Naive thymus-derived CD4-positive, alpha-beta T cell (primary cell): ENCODE measurements around the gene KCNQ5. TPM values are rescaled to one million over a fixed set of nuclear protein-coding genes. Genes with fewer than 3 reads are reported as not detected.

ENCODE experiments used
- ATAC-seq: fragments of 150-1000 bp; cut with Tn5 transposase; 2 replicates; pipeline ENCODE4 v1.10.0; 2021; ENCODE audit warnings: mild to moderate bottlenecking, moderate library complexity
- CTCF ChIA-PET: fragments of 350-600 bp; sonication (Branson Sonifier 250); formaldehyde crosslinking; loops from one replicate; lab custom pipeline; 2021; ENCODE audit warnings: antibody characterized with exemption; lab: Charles Lee
- POLR2A ChIA-PET: fragments of 350-600 bp; sonication (Branson Sonifier 250); formaldehyde crosslinking; loops from one replicate; lab custom pipeline; 2021; ENCODE audit warnings: antibody characterized with exemption, inconsistent platforms; lab: Charles Lee
- DNase-seq, 9 donors: peaks; one replicate each; pipeline versions ENCODE4 v3.0.0 to v3.0.0-alpha.2; 2020 to 2022; ENCODE audit warnings: mixed read lengths in 1 of 9
- H3K27ac ChIP-seq: one replicate; pipeline ENCODE4 v1.7.0; 2013; ENCODE audit warnings: mild to moderate bottlenecking, low read depth, low read length, moderate library complexity
- H3K27me3 ChIP-seq, 2 donors: one replicate each; pipeline ENCODE4 v1.7.0; 2013; ENCODE audit warnings: low read length in 2 of 2, mild to moderate bottlenecking in 2 of 2, moderate library complexity in 2 of 2; ENCODE audit not compliant: control insufficient read depth in 2 of 2, insufficient read depth in 2 of 2
- H3K36me3 ChIP-seq, 3 experiments: 1 replicate in 2 of 3; 2 replicates in 1 of 3; pipeline ENCODE4 v1.7.0; 2013; ENCODE audit warnings: low read length in 3 of 3, mild to moderate bottlenecking in 3 of 3, moderate library complexity in 1 of 3; ENCODE audit not compliant: insufficient read depth in 3 of 3, control insufficient read depth in 2 of 3
- H3K4me1 ChIP-seq, 2 donors: one replicate each; pipeline ENCODE4 v1.7.0; 2013; ENCODE audit warnings: low read length in 2 of 2, mild to moderate bottlenecking in 2 of 2, moderate library complexity in 1 of 2; ENCODE audit not compliant: control insufficient read depth in 2 of 2, insufficient read depth in 2 of 2
- H3K4me3 ChIP-seq: 2 replicates; pipeline ENCODE4 v1.7.0; 2013; ENCODE audit warnings: mild to moderate bottlenecking, low read length
- H3K9me3 ChIP-seq, 3 experiments: 1 replicate in 2 of 3; 2 replicates in 1 of 3; pipeline ENCODE4 v1.7.0; 2013; ENCODE audit warnings: low read length in 3 of 3; ENCODE audit not compliant: control insufficient read depth in 2 of 3
- H3K27ac Mint-ChIP-seq, 9 donors: one replicate each; pipeline ENCODE4 v1.8.0; 2020 to 2022; ENCODE audit warnings: mixed read lengths in 9 of 9, mild to moderate bottlenecking in 8 of 9, moderate library complexity in 5 of 9, inconsistent platforms in 2 of 9
- H3K27me3 Mint-ChIP-seq, 5 donors: one replicate each; pipeline ENCODE4 v1.8.0; 2021 to 2022; ENCODE audit warnings: mixed read lengths in 5 of 5, mild to moderate bottlenecking in 1 of 5
- H3K36me3 Mint-ChIP-seq, 5 donors: one replicate each; pipeline ENCODE4 v1.8.0; 2020 to 2022; ENCODE audit warnings: mixed read lengths in 5 of 5, mild to moderate bottlenecking in 3 of 5, inconsistent platforms in 1 of 5
- H3K4me1 Mint-ChIP-seq, 7 donors: one replicate each; pipeline ENCODE4 v1.8.0; 2020 to 2022; ENCODE audit warnings: mixed read lengths in 7 of 7, mild to moderate bottlenecking in 3 of 7, inconsistent platforms in 1 of 7
- H3K4me3 Mint-ChIP-seq, 10 donors: one replicate each; pipeline ENCODE4 v1.8.0; 2020 to 2022; ENCODE audit warnings: mild to moderate bottlenecking in 10 of 10, mixed read lengths in 10 of 10, moderate library complexity in 6 of 10, inconsistent platforms in 2 of 10
- H3K9me3 Mint-ChIP-seq, 11 donors: one replicate each; pipeline ENCODE4 v1.8.0; 2020 to 2022; ENCODE audit warnings: mixed read lengths in 11 of 11, mild to moderate bottlenecking in 4 of 11, inconsistent platforms in 1 of 11, moderate library complexity in 1 of 11
- intact Hi-C, 2 donors: fragments of 100-400 bp; cut with micrococcal nuclease; formaldehyde crosslinking; loops; one replicate each; pipeline ENCODE4 v1.15.1; 2023
- polyA plus RNA-seq, 2 donors: library from polyadenylated mRNA; unstranded; fragments of 300-500 nt; fragmentation: Illumina TruSeq; gene quantifications; one replicate each; pipeline ENCODE4 v1.2.3, GENCODE V29; 2021
- total RNA-seq, 6 experiments: library from RNA in 5 of 6; stranded (reverse) in 5 of 6; gene quantifications; 1 replicate in 5 of 6; 2 replicates in 1 of 6; pipeline ENCODE4 v1.2.3 and lab custom pipeline; 2021 to 2026

Gene KCNQ5
- total and polyA plus RNA-seq, 7 experiments from 2014 or later = 2.3 to 18.3 (median 7.2) TPM

DNA sequence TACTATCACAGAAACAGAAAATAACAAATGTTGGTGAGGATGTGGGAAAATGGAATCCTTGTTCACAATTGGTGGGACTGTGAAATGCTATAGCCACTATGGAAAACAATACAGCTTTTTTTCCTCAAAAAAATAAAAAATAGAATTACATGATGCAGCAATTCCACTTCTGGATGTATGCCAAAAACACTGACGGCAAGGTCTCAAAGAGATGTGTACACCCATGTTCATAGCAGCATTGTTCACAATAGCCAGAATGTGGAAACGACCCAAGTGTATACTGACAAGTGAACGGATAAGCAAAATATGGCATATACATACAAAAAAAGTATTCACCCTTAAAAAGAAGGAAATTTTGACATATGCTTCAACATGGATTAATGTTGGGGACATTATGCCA lies 390.1 kb downstream of the KCNQ5 start:
- POLR2A ChIA-PET = no interaction called here
- H3K36me3 Mint-ChIP-seq = peaks cover 3 to 35% (median 21%) of the 10 kb centered on the region in 5 donors
- H3K27me3 ChIP-seq = no peaks in the 10 kb centered on the region
- no peaks in the 10 kb centered on the region for H3K27me3 Mint-ChIP-seq
- CTCF ChIA-PET = interaction anchor here (0.7 kb wide), 1 partner anchor 31 kb away, joined by 3 read pairs; no protein-coding TSS in a partner anchor
- H3K4me1 Mint-ChIP-seq = peaks cover 0 to 2% (median 0%) of the 10 kb centered on the region in 7 donors
- H3K4me3 ChIP-seq = no peak overlapping the region
- ATAC-seq (no peak), DNase-seq (no peak)
- no peak overlapping the region for H3K27ac ChIP-seq
- H3K9me3 ChIP-seq = no peaks in the 10 kb centered on the region
- H3K36me3 ChIP-seq = no peaks in the 10 kb centered on the region
- no peak overlapping the region for H3K27ac Mint-ChIP-seq
- intact Hi-C loops = no loop called here
- H3K9me3 Mint-ChIP-seq = peaks cover 0 to 11% (median 0%) of the 10 kb centered on the region in 11 donors
- no peak overlapping the region for H3K4me3 Mint-ChIP-seq
- H3K4me1 ChIP-seq = no peaks in the 10 kb centered on the region

- ChIA-PET CTCF (no interaction called here), POLR2A (no interaction called here)
- no peak for DNase-seq
- H3K4me1 Mint-ChIP-seq = peaks cover 0 to 2% (median 0%) of the 10 kb centered on the region in 7 donors
- Histone ChIP-seq H3K4me1 (no peaks in the 10 kb centered on the region), H3K27ac (no peak overlapping the region), H3K4me3 (no peak overlapping the region), H3K36me3 (no peaks in the 10 kb centered on the region), H3K9me3 (no peaks in the 10 kb centered on the region), H3K27me3 (no peaks in the 10 kb centered on the region)
- no peak overlapping the region for H3K4me3 Mint-ChIP-seq
- H3K9me3 Mint-ChIP-seq = no peaks in the 10 kb centered on the region
- H3K27ac Mint-ChIP-seq = no peak overlapping the region
- no peaks in the 10 kb centered on the region for H3K27me3 Mint-ChIP-seq
- H3K36me3 Mint-ChIP-seq = peaks cover 0 to 4% (median 0%) of the 10 kb centered on the region in 5 donors
- ATAC-seq = no peak
- intact Hi-C loops = no loop called here
Measured at GRCh38 chr6:73017476-73017875, 395.6 kb downstream of the KCNQ5 start.

DNA sequence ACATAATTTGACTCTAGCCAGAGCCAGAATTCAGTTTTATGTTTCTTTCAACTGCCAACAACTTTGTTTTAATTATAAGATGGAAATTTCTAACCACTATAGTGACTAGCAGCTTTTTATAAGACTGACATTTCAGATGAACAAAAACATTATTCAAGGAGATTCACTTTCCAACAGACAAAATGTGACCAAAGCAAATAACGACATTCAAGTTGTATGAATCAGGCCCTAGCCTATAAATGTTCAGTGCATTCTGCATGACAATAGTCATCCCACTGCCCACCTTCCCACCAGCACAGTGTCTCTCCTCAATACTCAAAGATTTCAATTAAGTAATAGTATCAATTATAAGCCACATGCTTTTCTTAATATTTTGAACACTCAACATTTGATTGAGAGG lies 402.7 kb downstream of the KCNQ5 start:
- ChIA-PET POLR2A (no interaction called here), CTCF (no interaction called here)
- intact Hi-C loops = no loop called here
- Mint-ChIP-seq H3K4me1 (peaks cover 0 to 11% (median 0%) of the 10 kb centered on the region in 7 donors), H3K27me3 (no peaks in the 10 kb centered on the region), H3K4me3 (no peak overlapping the region), H3K36me3 (peaks cover 0 to 11% (median 0%) of the 10 kb centered on the region in 5 donors), H3K27ac (no peak overlapping the region), H3K9me3 (no peaks in the 10 kb centered on the region)
- Histone ChIP-seq H3K27me3 (no peaks in the 10 kb centered on the region), H3K9me3 (no peaks in the 10 kb centered on the region), H3K4me3 (no peak overlapping the region), H3K4me1 (no peaks in the 10 kb centered on the region), H3K27ac (no peak overlapping the region), H3K36me3 (no peaks in the 10 kb centered on the region)
- ATAC-seq (no peak), DNase-seq (no peak)

DNA sequence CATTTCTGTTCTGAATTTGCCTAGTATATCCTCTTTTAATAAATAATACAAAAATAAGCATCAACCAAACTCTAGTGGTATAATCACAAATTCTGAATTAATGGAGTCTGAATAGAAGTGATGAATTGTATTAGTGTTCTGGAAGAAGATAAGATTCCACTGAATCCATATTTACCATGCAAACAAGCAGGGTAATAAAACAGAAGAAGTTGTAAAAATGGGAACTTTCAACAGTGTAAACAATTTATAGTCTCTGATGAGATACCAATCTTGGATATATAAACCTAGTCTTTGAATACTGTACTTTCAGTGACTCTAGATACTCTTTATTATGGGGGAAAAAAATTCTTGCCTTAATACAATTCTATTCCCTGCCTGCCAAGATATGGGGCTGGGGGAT lies 405.8 kb downstream of the KCNQ5 start:
- DNase-seq (no peak), ATAC-seq (no peak)
- H3K27ac ChIP-seq = no peak overlapping the region
- CTCF ChIA-PET = no interaction called here
- Mint-ChIP-seq H3K27ac (no peak overlapping the region), H3K4me3 (no peak overlapping the region), H3K9me3 (no peaks in the 10 kb centered on the region), H3K27me3 (no peaks in the 10 kb centered on the region), H3K4me1 (peaks cover 0 to 19% (median 0%) of the 10 kb centered on the region in 7 donors), H3K36me3 (peaks cover 0 to 10% (median 0%) of the 10 kb centered on the region in 5 donors)
- no peak overlapping the region for H3K4me3 ChIP-seq
- no peaks in the 10 kb centered on the region for H3K9me3 ChIP-seq
- H3K36me3 ChIP-seq = no peaks in the 10 kb centered on the region
- H3K27me3 ChIP-seq = no peaks in the 10 kb centered on the region
- POLR2A ChIA-PET = no interaction called here
- no peaks in the 10 kb centered on the region for H3K4me1 ChIP-seq
- intact Hi-C loops = no loop called here

- Histone ChIP-seq H3K4me1 (no peaks in the 10 kb centered on the region), H3K36me3 (no peaks in the 10 kb centered on the region), H3K4me3 (no peak overlapping the region), H3K27ac (no peak overlapping the region), H3K27me3 (no peaks in the 10 kb centered on the region), H3K9me3 (no peaks in the 10 kb centered on the region)
- peaks cover 0 to 5% (median 0%) of the 10 kb centered on the region in 5 donors for H3K36me3 Mint-ChIP-seq
- ChIA-PET CTCF (no interaction called here), POLR2A (no interaction called here)
- peaks cover 0 to 20% (median 0%) of the 10 kb centered on the region in 7 donors for H3K4me1 Mint-ChIP-seq
- H3K9me3 Mint-ChIP-seq = no peaks in the 10 kb centered on the region
- DNase-seq (no peak), ATAC-seq (no peak)
- no peaks in the 10 kb centered on the region for H3K27me3 Mint-ChIP-seq
- H3K4me3 Mint-ChIP-seq = no peak overlapping the region
- no peak overlapping the region for H3K27ac Mint-ChIP-seq
- intact Hi-C loops = no loop called here
Measured at GRCh38 chr6:73028124-73028766, 406.4 kb downstream of the KCNQ5 start.

DNA sequence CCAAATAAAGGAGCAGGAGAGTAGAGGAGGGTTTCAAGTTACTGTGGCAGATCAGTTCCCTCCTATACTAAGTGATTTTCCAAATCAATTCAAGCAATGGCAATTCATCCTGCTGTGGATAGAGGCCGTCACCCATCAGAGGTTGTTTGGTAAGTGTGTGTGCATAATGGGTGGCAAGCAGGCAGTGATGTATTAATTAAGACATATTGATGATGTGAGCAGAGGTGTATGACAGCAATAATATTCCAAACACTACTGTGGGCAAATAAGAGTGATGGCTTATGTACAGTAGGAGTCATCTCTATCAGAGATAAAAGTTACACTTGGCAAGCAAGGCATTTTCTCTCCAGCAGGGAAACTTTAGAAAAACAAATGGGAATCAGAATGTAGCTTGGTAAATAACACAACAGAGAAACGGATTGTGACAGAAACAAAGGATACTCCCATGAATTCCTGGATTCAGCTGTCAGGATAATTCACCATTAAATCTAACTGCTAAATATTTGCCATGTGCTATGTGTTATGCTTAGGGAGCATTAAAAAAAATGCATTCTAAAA lies 407.1 kb downstream of the KCNQ5 start:
- Mint-ChIP-seq H3K9me3 (no peaks in the 10 kb centered on the region), H3K27me3 (no peaks in the 10 kb centered on the region), H3K4me3 (no peak overlapping the region), H3K36me3 (peaks cover 0 to 5% (median 0%) of the 10 kb centered on the region in 5 donors), H3K27ac (no peak overlapping the region), H3K4me1 (peaks cover 0 to 20% (median 0%) of the 10 kb centered on the region in 7 donors)
- ChIA-PET POLR2A (no interaction called here), CTCF (no interaction called here)
- Histone ChIP-seq H3K27ac (no peak overlapping the region), H3K9me3 (no peaks in the 10 kb centered on the region), H3K27me3 (no peaks in the 10 kb centered on the region), H3K36me3 (no peaks in the 10 kb centered on the region), H3K4me3 (no peak overlapping the region), H3K4me1 (no peaks in the 10 kb centered on the region)
- intact Hi-C loops = no loop called here
- ATAC-seq (no peak), DNase-seq (no peak)

DNA sequence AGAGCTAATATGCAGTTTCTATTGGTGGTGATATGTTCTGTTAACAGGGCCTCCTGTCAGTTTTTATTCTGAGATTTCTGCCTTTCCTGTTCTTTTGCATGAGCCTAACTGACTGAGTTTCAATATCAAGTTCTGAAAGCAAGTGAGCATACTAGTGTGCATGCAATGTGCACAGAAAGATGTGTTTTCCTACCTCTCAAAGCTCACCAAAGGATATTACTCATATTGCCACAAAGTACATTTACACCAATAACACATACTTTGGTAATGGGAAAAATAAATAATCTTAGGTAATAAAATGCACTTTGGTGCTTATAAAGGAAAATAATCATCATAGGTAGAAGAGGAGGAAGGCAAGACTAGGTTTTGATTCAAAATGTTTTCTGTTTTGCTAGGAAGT lies 408.4 kb downstream of the KCNQ5 start:
- ChIA-PET POLR2A (no interaction called here), CTCF (no interaction called here)
- Histone ChIP-seq H3K27ac (no peak overlapping the region), H3K9me3 (no peaks in the 10 kb centered on the region), H3K36me3 (no peaks in the 10 kb centered on the region), H3K27me3 (no peaks in the 10 kb centered on the region), H3K4me3 (no peak overlapping the region), H3K4me1 (no peaks in the 10 kb centered on the region)
- Mint-ChIP-seq H3K4me1 (peaks cover 0 to 20% (median 0%) of the 10 kb centered on the region in 7 donors), H3K9me3 (peaks cover 0 to 1% (median 0%) of the 10 kb centered on the region in 11 donors), H3K27ac (no peak overlapping the region), H3K4me3 (no peak overlapping the region), H3K27me3 (no peaks in the 10 kb centered on the region), H3K36me3 (peaks cover 0 to 12% (median 2%) of the 10 kb centered on the region in 5 donors)
- intact Hi-C loops = no loop called here
- no peak for DNase-seq
- ATAC-seq = no peak
